ENCODE data around the gene MET. TPM values are rescaled to one million over a fixed set of nuclear protein-coding genes. Genes with fewer than 3 reads are reported as not detected.

Gene MET
- total RNA-seq, 1 experiment from 2014 or later: 200 TPM

GRCh38 chr7:116801092-116801710 lies 129.2 kb downstream of the MET start (continued):
- no peak for TF ChIP-seq YY1 (IDR thresholded peaks at IDR 0.05; ENCODE audit: extremely low read depth, insufficient replicate concordance, low read depth, low read length)
- peak; percentile 76 for TF ChIP-seq CEBPB (IDR thresholded peaks at IDR 0.05; ENCODE audit: low read depth)
- TF ChIP-seq POLR2A (IDR thresholded peaks at IDR 0.05; ENCODE audit: borderline replicate concordance, extremely low read depth, insufficient read depth, insufficient read length): no peak
- peak; percentile 45; the same call in 1 of the 2 replicates for TF ChIP-seq POLR2AphosphoS5 (IDR thresholded peaks at IDR 0.05; ENCODE audit: low read depth, low read length)
- peak; percentile 89 for TF ChIP-seq JUND (IDR thresholded peaks at IDR 0.05)

- Histone ChIP-seq H3K9ac (ENCODE audit: low read length) (peak overlapping the region; percentile 45; the same call in 1 of the 2 replicates), H3K79me2 (ENCODE audit: insufficient read depth, low read length) (no peaks in the 10 kb centered on the region), H3K4me2 (ENCODE audit: low read length) (peak overlapping the region; percentile 80), H3K27ac (ENCODE audit: low read depth, low read length) (peak overlapping the region; percentile 90), H3K36me3 (ENCODE audit: control insufficient read depth in 1 of 2, insufficient read depth in 2 of 2, low read length in 2 of 2) (peaks cover 0 to 10% of the 10 kb centered on the region in 2 experiments; a peak in 1 of 4 replicates), H3K4me1 (ENCODE audit: control insufficient read depth in 1 of 2, insufficient read depth in 2 of 2, low read length in 2 of 2) (peaks cover 76 to 85% of the 10 kb centered on the region in 2 experiments), H2AFZ (ENCODE audit: low read depth, low read length, poor library complexity, severe bottlenecking) (no peak overlapping the region), H3K27me3 (ENCODE audit: insufficient read depth, low read length) (no peaks in the 10 kb centered on the region), H3K9me2 (ENCODE audit: insufficient read depth) (no peaks in the 10 kb centered on the region), H3K4me3 (replicated peaks in 1 of 2; ENCODE audit: low read depth in 1 of 2, low read length in 2 of 2) (no peak overlapping the region), H3K9me3 (ENCODE audit: control insufficient read depth in 1 of 2, insufficient read depth in 1 of 2, low read depth in 1 of 2, low read length in 2 of 2) (no peaks in the 10 kb centered on the region), H4K20me1 (ENCODE audit: insufficient read depth) (no peaks in the 10 kb centered on the region)
- TF ChIP-seq ZFX (IDR thresholded peaks at IDR 0.05) (no peak), EGR1 (IDR thresholded peaks at IDR 0.05; ENCODE audit: low read depth) (no peak), CBX3 (IDR thresholded peaks at IDR 0.05; ENCODE audit: low read depth) (no peak), ATF3 (IDR thresholded peaks at IDR 0.05) (no peak), JUND (IDR thresholded peaks at IDR 0.05) (no peak), EZH2 (IDR thresholded peaks at IDR 0.05) (no peak)
- CTCF ChIA-PET: interaction anchor here (1.0 kb wide), 1 partner anchor 213 kb away, joined by 3 read pairs; no protein-coding TSS in a partner anchor
- BruUV-seq (replicated peaks): TSS peak; percentile 2
- intact Hi-C loops (cut with micrococcal nuclease): loop anchor here (5.0 kb wide), 1 partner anchor 115 kb away; no protein-coding TSS in a partner anchor
- POLR2A ChIA-PET: interaction anchor here (0.8 to 1.0 kb wide), 3 partner anchors 131 to 211 kb away, joined by 3 to 4 read pairs (median 3); partner anchors contain the start of gene MET
- ATAC-seq: no peak
- DNase-seq (ENCODE audit: low read depth, low spot score): no peak
- RAD21 ChIA-PET (ENCODE audit: low non-redundant PET in 1 of 2, low total read pairs in 2 of 2, uncharacterized antibody in 2 of 2, unreplicated experiment in 2 of 2): no interaction called here
Observed at GRCh38 chr7:116802144-116802745, 130.2 kb downstream of the MET start.

All from HCT116 (cell line).